ENCODE measurements around the gene EXOC1. TPM values are rescaled to one million over a fixed set of nuclear protein-coding genes. Genes with fewer than 3 reads are reported as not detected.

Gene EXOC1
- total RNA-seq, 1 experiment from 2014 or later = 17.6 TPM

DNA sequence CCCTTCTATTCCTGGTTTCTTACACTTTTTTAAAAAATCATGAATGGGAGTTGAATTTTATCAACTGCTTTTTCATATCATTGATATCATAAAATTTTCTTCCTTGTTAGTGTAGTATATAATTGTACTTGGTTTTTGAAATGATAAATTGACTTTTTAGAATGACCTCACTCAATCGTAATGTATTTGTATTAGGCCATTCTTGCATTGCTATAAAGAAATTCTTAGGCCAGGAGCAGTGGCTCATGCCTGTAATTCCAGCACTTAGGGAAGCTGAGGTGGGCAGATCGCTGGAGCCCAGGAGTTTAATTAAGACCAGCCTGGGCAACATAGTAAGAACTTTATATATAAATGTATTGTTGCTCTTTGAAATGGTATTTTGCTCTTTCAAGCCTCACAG lies 6.3 kb downstream of the EXOC1 start:
- BruUV-seq (replicated peaks) = no TSS peak
- no peak overlapping the region for H2AFZ ChIP-seq (ENCODE audit: low read depth, low read length, poor library complexity, severe bottlenecking)
- no peaks in the 10 kb centered on the region for H3K36me3 ChIP-seq (ENCODE audit: control insufficient read depth in 1 of 2, insufficient read depth in 2 of 2, low read length in 2 of 2)
- no peak overlapping the region for H3K9ac ChIP-seq (ENCODE audit: low read length)
- ATAC-seq = no peak
- RAD21 ChIA-PET (ENCODE audit: low non-redundant PET in 1 of 2, low total read pairs in 2 of 2, uncharacterized antibody in 2 of 2, unreplicated experiment in 2 of 2) = no interaction called here
- intact Hi-C loops (cut with micrococcal nuclease) = loop anchor here (10.0 kb wide), 2 partner anchors 415 to 515 kb away; partner anchors contain the start of gene SRD5A3
- H3K4me2 ChIP-seq (ENCODE audit: low read length) = no peak overlapping the region
- no peaks in the 10 kb centered on the region for H4K20me1 ChIP-seq (ENCODE audit: insufficient read depth)
- no peaks in the 10 kb centered on the region for H3K27me3 ChIP-seq (ENCODE audit: insufficient read depth, low read length)
- H3K79me2 ChIP-seq (ENCODE audit: insufficient read depth, low read length) = peaks cover 17% of the 10 kb centered on the region
- no peak for DNase-seq (ENCODE audit: low read depth, low spot score)
- TF ChIP-seq, protein P1, sequence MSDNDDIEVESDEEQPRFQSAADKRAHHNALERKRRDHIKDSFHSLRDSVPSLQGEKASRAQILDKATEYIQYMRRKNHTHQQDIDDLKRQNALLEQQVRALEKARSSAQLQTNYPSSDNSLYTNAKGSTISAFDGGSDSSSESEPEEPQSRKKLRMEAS (IDR thresholded peaks at IDR 0.05) = no peak
- no peak for TF ChIP-seq EZH2 (IDR thresholded peaks at IDR 0.05)
- no peak for TF ChIP-seq SIN3A (IDR thresholded peaks at IDR 0.05; ENCODE audit: low read depth)
- TF ChIP-seq REST (IDR thresholded peaks at IDR 0.05; ENCODE audit: low read depth) = no peak
- no peak for TF ChIP-seq ATF3 (IDR thresholded peaks at IDR 0.05)
- TF ChIP-seq FOSL1 (IDR thresholded peaks at IDR 0.05; ENCODE audit: low read depth) = no peak
- no peak for TF ChIP-seq SP1 (IDR thresholded peaks at IDR 0.05; ENCODE audit: low read depth)
- H3K9me2 ChIP-seq (ENCODE audit: insufficient read depth) = no peaks in the 10 kb centered on the region
- CTCF ChIA-PET = no interaction called here
- POLR2A ChIA-PET = no interaction called here
- peaks cover 0 to 7% of the 10 kb centered on the region in 2 experiments; a peak in 2 of 4 replicates for H3K4me1 ChIP-seq (ENCODE audit: control insufficient read depth in 1 of 2, insufficient read depth in 2 of 2, low read length in 2 of 2)
- H3K9me3 ChIP-seq (ENCODE audit: control insufficient read depth in 1 of 2, insufficient read depth in 1 of 2, low read depth in 1 of 2, low read length in 2 of 2) = no peaks in the 10 kb centered on the region
- H3K27ac ChIP-seq (ENCODE audit: low read depth, low read length) = no peak overlapping the region
- no peak overlapping the region for H3K4me3 ChIP-seq (replicated peaks in 1 of 2; ENCODE audit: low read depth in 1 of 2, low read length in 2 of 2)
